CD4-positive, alpha-beta T cell treated with Interleukin-15 for 4 hours (primary cell): Measurements from ENCODE around the gene BOLL.
"Not testable (repeated sequence)": the region's sequence is repeated elsewhere in the genome, so short reads cannot be mapped to it uniquely, and the experiment has no call there.

Experiments
- DNase-seq: peaks from one replicate; pipeline ENCODE4 v3.0.0-alpha.2; 2020; ENCODE audit warnings: low spot score

Gene BOLL

GRCh38 chr2:197795277-197795676 lies 10.2 kb upstream of the BOLL start:
- DNase-seq, result no peak

- no peak for DNase-seq
Measured at GRCh38 chr2:197793456-197793855, 8.3 kb upstream of the BOLL start.

GRCh38 chr2:197786010-197786877 lies 1.1 kb upstream of the BOLL start:
- DNase-seq, result peak; percentile 51

- DNase-seq, result no peak
Measured at GRCh38 chr2:197782126-197782525, 3.0 kb downstream of the BOLL start.

- no peak for DNase-seq
Measured at GRCh38 chr2:197779261-197779660, 5.9 kb downstream of the BOLL start.

GRCh38 chr2:197777823-197778407 lies 7.2 kb downstream of the BOLL start:
- peak; percentile 34 for DNase-seq

- no peak for DNase-seq
Measured at GRCh38 chr2:197760293-197760657, 24.8 kb downstream of the BOLL start.

- no peak for DNase-seq
Measured at GRCh38 chr2:197759625-197760292, 25.4 kb downstream of the BOLL start.

GRCh38 chr2:197759013-197759412 lies 26.1 kb downstream of the BOLL start:
- DNase-seq, result no peak

- DNase-seq, result no peak
Measured at GRCh38 chr2:197740200-197740599, 44.9 kb downstream of the BOLL start.

GRCh38 chr2:197728555-197729544 lies 56.3 kb downstream of the BOLL start:
- not testable (repeated sequence) for DNase-seq

- DNase-seq, result no peak
Measured at GRCh38 chr2:197727011-197727410, 58.1 kb downstream of the BOLL start.

GRCh38 chr2:197717863-197718262 lies 67.3 kb downstream of the BOLL start:
- DNase-seq, result no peak

- DNase-seq, result no peak
Measured at GRCh38 chr2:197713271-197713670, 71.8 kb downstream of the BOLL start.

GRCh38 chr2:197711578-197711977 lies 73.5 kb downstream of the BOLL start:
- DNase-seq, result no peak

- DNase-seq, result no peak
Measured at GRCh38 chr2:197710424-197711042, 74.6 kb downstream of the BOLL start.

- not testable (repeated sequence) for DNase-seq
Measured at GRCh38 chr2:197709140-197709539, 76.0 kb downstream of the BOLL start.

GRCh38 chr2:197708331-197708730 lies 76.8 kb downstream of the BOLL start:
- DNase-seq, result no peak

- DNase-seq, result peak; percentile 32
Measured at GRCh38 chr2:197707316-197708213, 77.6 kb downstream of the BOLL start.

GRCh38 chr2:197706839-197707207 lies 78.3 kb downstream of the BOLL start:
- no peak for DNase-seq
